T-cell (primary cell): ENCODE measurements around the gene PRKAR2B. TPM values are rescaled to one million over a fixed set of nuclear protein-coding genes. Genes with fewer than 3 reads are reported as not detected.

Experiments used
- ATAC-seq, 4 experiments: fragments of 200-7000 bp in 3 of 4; fragments of 150-1000 bp in 1 of 4; cut with Tn5 transposase; replicated peaks in 1 of 4; 1 replicate in 3 of 4; 2 replicates in 1 of 4; pipeline ENCODE4 v1.10.0; 2021; ENCODE audit warnings: moderate library complexity in 3 of 4, mild to moderate bottlenecking in 2 of 4, moderate number of reproducible peaks in 1 of 4
- CTCF ChIA-PET, 2 donors: fragments of 300-600 bp; sonication (Branson Sonifier 250); formaldehyde crosslinking; loops; one replicate each; lab custom pipeline; 2022; ENCODE audit warnings: antibody characterized with exemption in 2 of 2; lab: Charles Lee
- POLR2A ChIA-PET, 2 donors: fragments of 300-600 bp; sonication (Branson Sonifier 250); formaldehyde crosslinking; loops; one replicate each; lab custom pipeline; 2022; ENCODE audit warnings: antibody characterized with exemption in 2 of 2; lab: Charles Lee
- DNase-seq, 35 experiments: peaks; one replicate each; pipeline versions ENCODE4 v3.0.0 to v3.0.0-alpha.2; 2013 to 2023
- H3K27ac ChIP-seq: one replicate; pipeline ENCODE4 v1.5.1; 2013; ENCODE audit warnings: low read length
- H3K27me3 ChIP-seq, 2 experiments: replicated peaks in 1 of 2; 1 replicate in 1 of 2; 2 replicates in 1 of 2; pipeline versions ENCODE4 v1.6.1 to v1.7.0; 2013; ENCODE audit warnings: low read length in 1 of 2, mixed read lengths in 1 of 2; ENCODE audit not compliant: control insufficient read depth in 2 of 2, insufficient read depth in 2 of 2; ENCODE audit errors: extremely low read depth in 1 of 2
- H3K36me3 ChIP-seq, 2 donors: 1 replicate in 1 of 2; 2 replicates in 1 of 2; pipeline versions ENCODE4 v1.6.1 to v1.7.0; 2013; ENCODE audit warnings: low read length in 1 of 2; ENCODE audit not compliant: control insufficient read depth in 2 of 2, insufficient read depth in 1 of 2; ENCODE audit errors: extremely low read depth in 1 of 2
- H3K4me1 ChIP-seq, 2 experiments: 1 replicate in 1 of 2; 2 replicates in 1 of 2; pipeline versions ENCODE4 v1.6.1 to v1.7.0; 2013; ENCODE audit warnings: low read length in 2 of 2, mixed read lengths in 1 of 2; ENCODE audit not compliant: insufficient read depth in 2 of 2, control insufficient read depth in 1 of 2; ENCODE audit errors: extremely low read depth in 1 of 2
- H3K4me3 ChIP-seq, 2 donors: 1 replicate in 1 of 2; 2 replicates in 1 of 2; pipeline versions ENCODE4 v1.5.1 to v1.7.0; 2013; ENCODE audit warnings: mild to moderate bottlenecking in 2 of 2, low read length in 1 of 2, moderate library complexity in 1 of 2; ENCODE audit not compliant: control insufficient read depth in 1 of 2; ENCODE audit errors: extremely low read depth in 1 of 2
- H3K9me3 ChIP-seq: 2 replicates; pipeline ENCODE4 v1.7.0; 2013
- H3K27ac Mint-ChIP-seq, 2 donors: one replicate each; pipeline ENCODE4 v1.8.0; 2020 to 2021; ENCODE audit warnings: mild to moderate bottlenecking in 2 of 2, mixed read lengths in 2 of 2
- H3K27me3 Mint-ChIP-seq, 2 donors: one replicate each; pipeline ENCODE4 v1.8.0; 2021 to 2022; ENCODE audit warnings: mixed read lengths in 2 of 2
- H3K36me3 Mint-ChIP-seq: one replicate; pipeline ENCODE4 v1.8.0; 2021; ENCODE audit warnings: mixed read lengths
- H3K4me1 Mint-ChIP-seq, 3 donors: one replicate each; pipeline ENCODE4 v1.8.0; 2020 to 2022; ENCODE audit warnings: mixed read lengths in 3 of 3, mild to moderate bottlenecking in 1 of 3
- H3K4me3 Mint-ChIP-seq, 3 donors: one replicate each; pipeline ENCODE4 v1.8.0; 2020 to 2022; ENCODE audit warnings: mild to moderate bottlenecking in 3 of 3, mixed read lengths in 3 of 3, moderate library complexity in 3 of 3
- H3K9me3 Mint-ChIP-seq, 3 donors: one replicate each; pipeline ENCODE4 v1.8.0; 2020 to 2022; ENCODE audit warnings: mixed read lengths in 3 of 3
- WGBS: methylation state at CpG from one replicate; pipeline ENCODE4 v1.1.5; 2013; ENCODE audit warnings: missing lambda C conversion rate; ENCODE audit not compliant: insufficient coverage; 5-methylcytosine and 5-hydroxymethylcytosine counted together
- total RNA-seq, 35 experiments: library from RNA in 6 of 35; stranded (reverse) in 6 of 35; fragments of 120-200 nt in 1 of 35; gene quantifications; one replicate each; pipeline versions ENCODE4 v1.2.1 to v1.2.4 and lab custom pipeline; 2013 to 2026

PRKAR2B gene
- total RNA-seq, 5 donors from 2014 or later (not counting 1 experiment from before 2014, with no cell fraction given) = 0.58 to 2.2 (median 1.0) TPM

DNA sequence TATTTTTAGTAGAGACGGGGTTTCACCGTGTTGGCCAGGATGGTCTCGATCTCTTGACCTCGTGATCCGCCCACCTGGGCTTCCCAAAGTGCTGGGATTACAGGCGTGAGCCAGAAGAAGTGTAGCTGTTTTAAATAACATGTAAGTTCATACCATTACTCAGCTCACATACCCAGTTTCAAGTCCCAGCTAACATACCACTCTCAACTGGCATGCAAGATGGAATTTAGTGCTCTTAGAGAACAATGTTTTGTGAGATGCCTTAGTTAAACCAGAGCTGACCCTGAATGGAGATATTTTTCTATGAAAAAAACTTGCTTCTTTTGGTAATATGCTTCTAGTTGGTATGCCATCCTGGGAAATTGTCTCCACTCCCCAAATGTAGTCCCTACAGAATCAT lies 161.6 kb downstream of the PRKAR2B start:
- CTCF ChIA-PET = no interaction called here

GRCh38 chr7:107206706-107207105 lies 162.2 kb downstream of the PRKAR2B start:
- POLR2A ChIA-PET = interaction anchor here (0.6 to 1.0 kb wide), 2 partner anchors 29 to 146 kb away, joined by 3 to 5 read pairs; no protein-coding TSS in a partner anchor
- no peaks in the 10 kb centered on the region for H3K27me3 Mint-ChIP-seq
- DNase-seq (no peak), ATAC-seq (no peak)
- CTCF ChIA-PET = interaction anchor here in 1 of 2 donors (0.6 kb wide), 1 partner anchor 22 kb away, joined by 3 read pairs; no protein-coding TSS in a partner anchor
- peaks cover 75% of the 10 kb centered on the region for H3K36me3 Mint-ChIP-seq
- no peaks in the 10 kb centered on the region for H3K4me1 ChIP-seq
- no peak overlapping the region for H3K4me3 Mint-ChIP-seq
- H3K4me1 Mint-ChIP-seq = no peaks in the 10 kb centered on the region
- H3K27ac Mint-ChIP-seq = no peak overlapping the region
- no peaks in the 10 kb centered on the region for H3K9me3 ChIP-seq
- H3K4me3 ChIP-seq = no peak overlapping the region
- 100% methylated on average over 1 of the region's 3 CpGs for WGBS
- H3K27me3 ChIP-seq = no peaks in the 10 kb centered on the region
- peaks cover 15 to 89% of the 10 kb centered on the region in 2 donors for H3K36me3 ChIP-seq
- H3K27ac ChIP-seq = no peak overlapping the region
- no peaks in the 10 kb centered on the region for H3K9me3 Mint-ChIP-seq

More for the DNA sequence above, 161.6 kb downstream of the PRKAR2B start:
- Mint-ChIP-seq H3K27me3 (no peaks in the 10 kb centered on the region), H3K4me1 (no peaks in the 10 kb centered on the region), H3K36me3 (peaks cover 78% of the 10 kb centered on the region), H3K4me3 (no peak overlapping the region), H3K27ac (no peak overlapping the region), H3K9me3 (no peaks in the 10 kb centered on the region)
- Histone ChIP-seq H3K27ac (no peak overlapping the region), H3K4me1 (no peaks in the 10 kb centered on the region), H3K4me3 (no peak overlapping the region), H3K9me3 (no peaks in the 10 kb centered on the region), H3K36me3 (peaks cover 15 to 94% of the 10 kb centered on the region in 2 donors), H3K27me3 (no peaks in the 10 kb centered on the region)
- DNase-seq (no peak), ATAC-seq (no peak)
- no CpG with 5 or more reads among the region's 6 CpGs for WGBS
- POLR2A ChIA-PET = interaction anchor here (0.6 to 1.0 kb wide), 4 partner anchors 29 to 374 kb away, joined by 3 to 6 read pairs (median 4); partner anchors contain the start of gene BCAP29 (in 1 of the 2)

- no peaks in the 10 kb centered on the region for H3K27me3 Mint-ChIP-seq
- Histone ChIP-seq H3K9me3 (no peaks in the 10 kb centered on the region), H3K4me3 (no peak overlapping the region), H3K27me3 (no peaks in the 10 kb centered on the region), H3K36me3 (peaks cover 15 to 81% of the 10 kb centered on the region in 2 donors), H3K27ac (no peak overlapping the region), H3K4me1 (no peaks in the 10 kb centered on the region)
- no peak for ATAC-seq
- H3K36me3 Mint-ChIP-seq = peaks cover 69% of the 10 kb centered on the region
- H3K9me3 Mint-ChIP-seq = no peaks in the 10 kb centered on the region
- H3K27ac Mint-ChIP-seq = peak overlapping the region; percentile 24 to 50
- no peak for DNase-seq
- no peaks in the 10 kb centered on the region for H3K4me1 Mint-ChIP-seq
- CTCF ChIA-PET = interaction anchor here (1.0 to 1.3 kb wide), 2 partner anchors 8 to 15 kb away, joined by 3 read pairs; no protein-coding TSS in a partner anchor
- H3K4me3 Mint-ChIP-seq = no peak overlapping the region
- 96% methylated on average over 5 of the region's 5 CpGs for WGBS
- POLR2A ChIA-PET = interaction anchor here in 1 of 2 donors (0.5 to 0.6 kb wide), 2 partner anchors 31 to 40 kb away, joined by 3 to 12 read pairs; no protein-coding TSS in a partner anchor
Measured at GRCh38 chr7:107207459-107207858, 163.0 kb downstream of the PRKAR2B start.

DNA sequence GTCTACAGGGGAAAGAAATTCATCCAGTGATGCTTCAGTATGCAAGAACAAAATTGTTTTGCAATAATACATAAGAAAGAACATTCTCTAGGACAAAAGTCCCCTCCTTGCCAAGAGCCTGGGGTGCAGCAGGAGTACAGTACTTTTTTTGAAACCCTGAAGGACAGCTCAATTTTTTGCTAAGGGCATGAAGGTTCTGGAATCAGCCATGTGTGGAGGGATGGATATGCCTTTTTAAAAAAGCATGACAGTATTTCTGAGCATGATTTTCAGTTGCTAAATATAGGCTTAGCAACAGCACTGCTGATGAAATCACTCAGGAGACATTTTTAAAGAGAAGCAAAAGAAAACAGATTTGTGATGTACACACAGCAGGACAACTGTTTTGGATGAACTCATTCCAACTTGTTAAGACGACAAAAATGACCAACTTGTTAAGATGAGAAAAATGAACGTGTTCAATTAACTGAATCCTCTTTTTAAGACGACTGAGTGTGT lies 163.6 kb downstream of the PRKAR2B start:
- Mint-ChIP-seq H3K4me3 (no peak overlapping the region), H3K27ac (peak overlapping the region; percentile 24 to 50), H3K27me3 (no peaks in the 10 kb centered on the region), H3K9me3 (no peaks in the 10 kb centered on the region), H3K36me3 (peaks cover 71% of the 10 kb centered on the region), H3K4me1 (no peaks in the 10 kb centered on the region)
- ChIA-PET CTCF (interaction anchor here (1.0 to 1.3 kb wide), 2 partner anchors 9 to 15 kb away, joined by 3 read pairs; no protein-coding TSS in a partner anchor), POLR2A (interaction anchor here (0.5 to 1.6 kb wide), 3 partner anchors 12 to 31 kb away, joined by 4 to 12 read pairs (median 5); no protein-coding TSS in a partner anchor)
- DNase-seq (no peak), ATAC-seq (no peak)
- Histone ChIP-seq H3K4me3 (no peak overlapping the region), H3K9me3 (no peaks in the 10 kb centered on the region), H3K27me3 (no peaks in the 10 kb centered on the region), H3K36me3 (peaks cover 15 to 75% of the 10 kb centered on the region in 2 donors), H3K4me1 (no peaks in the 10 kb centered on the region), H3K27ac (no peak overlapping the region)
- WGBS = no CpG with 5 or more reads among the region's 3 CpGs

DNA sequence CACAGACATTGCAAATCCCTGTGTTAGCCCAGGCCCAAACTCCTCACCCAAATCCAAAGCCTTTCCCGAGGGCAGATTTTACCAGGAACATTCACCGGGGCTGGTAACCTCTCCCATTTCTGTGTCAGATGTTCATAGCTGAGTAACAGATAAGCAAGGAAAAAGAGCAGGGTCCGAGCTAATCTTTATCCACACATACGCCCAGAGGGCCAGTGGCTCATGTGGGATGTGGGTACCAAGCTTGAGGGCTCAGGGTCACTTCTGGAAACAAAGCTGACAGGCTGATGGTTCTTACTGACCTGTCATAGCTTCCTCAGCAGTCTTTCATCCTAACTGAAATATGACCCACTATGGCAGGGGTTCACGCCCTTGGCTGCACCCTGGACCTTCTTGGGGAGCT lies 164.1 kb downstream of the PRKAR2B start:
- DNase-seq = no peak
- H3K27me3 Mint-ChIP-seq = no peaks in the 10 kb centered on the region
- Histone ChIP-seq H3K4me3 (no peak overlapping the region), H3K36me3 (peaks cover 15 to 70% of the 10 kb centered on the region in 2 donors), H3K9me3 (no peaks in the 10 kb centered on the region), H3K27ac (no peak overlapping the region), H3K27me3 (no peaks in the 10 kb centered on the region), H3K4me1 (no peaks in the 10 kb centered on the region)
- peaks cover 0 to 5% (median 0%) of the 10 kb centered on the region in 3 donors for H3K9me3 Mint-ChIP-seq
- H3K27ac Mint-ChIP-seq = no peak overlapping the region
- peaks cover 73% of the 10 kb centered on the region for H3K36me3 Mint-ChIP-seq
- ATAC-seq = no peak
- H3K4me1 Mint-ChIP-seq = no peaks in the 10 kb centered on the region
- POLR2A ChIA-PET = interaction anchor here (0.6 to 1.6 kb wide), 3 partner anchors 13 to 442 kb away, joined by 3 to 5 read pairs (median 4); no protein-coding TSS in a partner anchor
- WGBS = no CpG with 5 or more reads among the region's 5 CpGs
- CTCF ChIA-PET = interaction anchor here in 1 of 2 donors (1.3 kb wide), 1 partner anchor 9 kb away, joined by 3 read pairs; no protein-coding TSS in a partner anchor
- no peak overlapping the region for H3K4me3 Mint-ChIP-seq

DNA sequence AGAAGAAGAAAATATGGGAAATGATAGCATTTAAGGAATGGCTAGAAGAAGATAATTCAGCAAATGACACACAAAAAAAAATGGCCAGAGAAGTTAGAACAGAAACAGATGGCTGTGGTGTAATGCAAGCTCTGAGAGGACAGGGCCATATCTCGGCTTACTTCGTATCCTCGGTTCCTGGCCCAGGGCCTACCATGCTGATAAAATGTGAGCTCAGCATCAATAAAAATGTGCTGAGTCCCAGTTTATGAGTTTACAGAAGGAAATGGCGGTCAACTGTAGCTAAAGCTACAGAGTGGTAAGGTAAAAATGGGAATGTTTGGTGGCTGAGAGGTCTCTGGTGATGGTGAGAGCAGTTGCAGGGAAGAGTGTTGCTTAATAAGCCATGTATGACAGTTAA lies 165.1 kb downstream of the PRKAR2B start:
- DNase-seq (no peak), ATAC-seq (no peak)
- no peaks in the 10 kb centered on the region for H3K27me3 ChIP-seq
- no peak overlapping the region for H3K4me3 ChIP-seq
- H3K4me1 ChIP-seq = no peaks in the 10 kb centered on the region
- H3K27me3 Mint-ChIP-seq = no peaks in the 10 kb centered on the region
- 98% methylated on average over 4 of the region's 4 CpGs for WGBS
- peaks cover 0 to 10% (median 0%) of the 10 kb centered on the region in 3 donors for H3K9me3 Mint-ChIP-seq
- peak overlapping the region in 1 of 2 donors; percentile 24 for H3K27ac Mint-ChIP-seq
- peaks cover 71% of the 10 kb centered on the region for H3K36me3 Mint-ChIP-seq
- no peak overlapping the region for H3K4me3 Mint-ChIP-seq
- CTCF ChIA-PET = interaction anchor here in 1 of 2 donors (0.7 kb wide), 1 partner anchor 8 kb away, joined by 3 read pairs; no protein-coding TSS in a partner anchor
- no peak overlapping the region for H3K27ac ChIP-seq
- POLR2A ChIA-PET = interaction anchor here in 1 of 2 donors (1.6 kb wide), 1 partner anchor 15 kb away, joined by 5 read pairs; no protein-coding TSS in a partner anchor
- no peaks in the 10 kb centered on the region for H3K4me1 Mint-ChIP-seq
- H3K36me3 ChIP-seq = peaks cover 11 to 60% of the 10 kb centered on the region in 2 donors
- H3K9me3 ChIP-seq = no peaks in the 10 kb centered on the region
